H1 (cell line): ENCODE data around the gene TTC13. TPM values are rescaled to one million over a fixed set of nuclear protein-coding genes. Genes with fewer than 3 reads are reported as not detected.

Experiments
- CHD2 ChIP-seq: IDR thresholded peaks from 2 replicates; pipeline ENCODE4 v1.6.1; 2012; ENCODE audit warnings: low read length, improper control_type of control experiment
- GTF2F1 ChIP-seq: IDR thresholded peaks from 2 replicates; pipeline ENCODE4 v1.6.1; 2012; ENCODE audit warnings: low read depth, low read length, improper control_type of control experiment, borderline replicate concordance
- JUN ChIP-seq: IDR thresholded peaks from 2 replicates; pipeline ENCODE4 v1.6.1; 2011; ENCODE audit warnings: low read depth, mild to moderate bottlenecking, improper control_type of control experiment, low read length
- SP1 ChIP-seq: IDR thresholded peaks from 2 replicates; pipeline ENCODE4 v1.6.1; 2011; ENCODE audit warnings: low read depth, low read length
- SP4 ChIP-seq: IDR thresholded peaks from 2 replicates; pipeline ENCODE4 v1.6.1; 2012; ENCODE audit warnings: low read length, inconsistent platforms
- SRF ChIP-seq: IDR thresholded peaks from 2 replicates; pipeline ENCODE4 v1.6.1; 2011; ENCODE audit warnings: mild to moderate bottlenecking, low read depth, low read length, moderate library complexity
- TBP ChIP-seq: IDR thresholded peaks from 2 replicates; pipeline ENCODE4 v1.6.1; 2011; ENCODE audit warnings: low read depth, low read length, improper control_type of control experiment
- YY1 ChIP-seq: IDR thresholded peaks from 2 replicates; pipeline ENCODE4 v1.6.1; 2011; ENCODE audit warnings: low read depth, mild to moderate bottlenecking, low read length
- polyA plus RNA-seq, 7 experiments: library from polyadenylated mRNA; depleted of rRNA in 3 of 7; stranded (reverse) in 5 of 7; unstranded in 2 of 7; fragments of >200 nt in 5 of 7; fragments of 200-250 nt in 2 of 7; gene quantifications; 1 replicate in 5 of 7; 2 replicates in 1 of 7; 4 replicates in 1 of 7; pipeline versions ENCODE4 v1.2.1 to v1.2.3, GENCODE V29; 2011 to 2013; ENCODE audit warnings: missing spikeins in 2 of 7, mixed read lengths in 2 of 7
- total RNA-seq: library from RNA; stranded (reverse); fragmentation: NEBNext Ultra II Directional; extraction: Animal tissue kit (Norgen Biotek cat#: 25700); gene quantifications from 2 replicates; pipeline ENCODE4 v1.2.1, GENCODE V29; 2021
- TF ChIP-seq, protein P1 (sequence below): IDR thresholded peaks from 2 replicates; pipeline ENCODE4 v1.6.1; 2012; ENCODE audit warnings: inconsistent platforms
- TF ChIP-seq, protein P2 (sequence below): IDR thresholded peaks from 2 replicates; pipeline ENCODE4 v1.6.1; 2011; ENCODE audit warnings: low read length, improper control_type of control experiment

The TTC13 gene
- total and polyA plus RNA-seq, 2 of the 8 experiments (the other 6 are each of a cell fraction or from before 2014, with no cell fraction given): 3.1 to 7.1 TPM

DNA sequence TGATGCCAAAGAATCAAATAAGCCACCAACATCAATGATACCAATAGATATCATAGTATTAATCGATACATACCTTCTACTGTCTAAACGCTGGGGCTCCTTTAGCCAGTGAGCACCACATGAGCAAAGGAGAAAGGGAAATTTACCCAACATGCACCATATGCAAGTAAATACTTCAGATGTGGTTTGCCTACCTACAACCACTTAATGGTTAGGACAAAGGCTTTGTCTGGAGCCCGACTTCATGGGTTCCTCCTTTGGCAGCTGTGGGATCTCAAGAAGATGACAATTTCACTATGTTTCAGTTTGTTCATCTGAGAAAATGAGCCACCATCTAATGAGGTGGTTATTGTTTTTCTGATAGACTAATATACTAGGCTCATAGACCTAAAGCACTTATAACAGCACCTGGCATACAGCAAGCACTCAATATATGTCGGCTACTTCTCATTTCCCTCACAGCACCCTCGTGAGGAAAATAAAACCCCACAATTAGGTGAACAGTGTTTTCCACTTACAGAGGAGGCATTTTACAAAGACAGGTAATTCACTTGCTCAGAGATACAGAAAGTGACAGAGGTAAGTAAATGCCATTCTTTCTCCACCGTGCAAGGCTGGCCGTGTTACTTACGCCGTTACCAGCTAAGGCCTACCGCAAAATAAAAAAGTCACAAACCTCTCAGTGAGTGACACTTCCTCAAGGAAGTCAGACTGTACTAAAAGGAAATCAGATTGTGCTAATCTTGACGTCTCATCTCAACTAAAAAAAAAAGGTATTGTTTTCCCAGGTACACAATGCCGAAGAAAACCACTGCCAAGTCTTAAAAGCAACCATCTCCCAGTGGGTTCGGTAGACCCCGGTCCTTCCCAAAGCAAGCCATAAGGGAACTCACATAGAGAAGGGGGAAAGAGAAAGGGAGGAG, 1.6 kb downstream of the TTC13 start (continued):
- TF ChIP-seq, protein P1, sequence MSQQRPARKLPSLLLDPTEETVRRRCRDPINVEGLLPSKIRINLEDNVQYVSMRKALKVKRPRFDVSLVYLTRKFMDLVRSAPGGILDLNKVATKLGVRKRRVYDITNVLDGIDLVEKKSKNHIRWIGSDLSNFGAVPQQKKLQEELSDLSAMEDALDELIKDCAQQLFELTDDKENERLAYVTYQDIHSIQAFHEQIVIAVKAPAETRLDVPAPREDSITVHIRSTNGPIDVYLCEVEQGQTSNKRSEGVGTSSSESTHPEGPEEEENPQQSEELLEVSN: no peak
- TF ChIP-seq SP1 (no peak), TBP (no peak), GTF2F1 (no peak), JUN (no peak), YY1 (no peak), SP4 (no peak), CHD2 (no peak), SRF (no peak)
- TF ChIP-seq, protein P2, sequence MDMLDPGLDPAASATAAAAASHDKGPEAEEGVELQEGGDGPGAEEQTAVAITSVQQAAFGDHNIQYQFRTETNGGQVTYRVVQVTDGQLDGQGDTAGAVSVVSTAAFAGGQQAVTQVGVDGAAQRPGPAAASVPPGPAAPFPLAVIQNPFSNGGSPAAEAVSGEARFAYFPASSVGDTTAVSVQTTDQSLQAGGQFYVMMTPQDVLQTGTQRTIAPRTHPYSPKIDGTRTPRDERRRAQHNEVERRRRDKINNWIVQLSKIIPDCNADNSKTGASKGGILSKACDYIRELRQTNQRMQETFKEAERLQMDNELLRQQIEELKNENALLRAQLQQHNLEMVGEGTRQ: no peak
